NCI-H748 treated with DMSO at 0.1 percent for 48 hours (cell line): ENCODE data around the gene SUDS3.
A peak's percentile ranks its signal among the peaks of the same experiment; 100 is the strongest.
"Not testable (repeated sequence)": the region's sequence is repeated elsewhere in the genome, so short reads cannot be mapped to it uniquely, and the experiment has no call there.

ENCODE experiments used
- DNase-seq: peaks from one replicate; lab custom pipeline; 2025; lab: John Stamatoyannopoulos, UW

The SUDS3 gene, protein sequence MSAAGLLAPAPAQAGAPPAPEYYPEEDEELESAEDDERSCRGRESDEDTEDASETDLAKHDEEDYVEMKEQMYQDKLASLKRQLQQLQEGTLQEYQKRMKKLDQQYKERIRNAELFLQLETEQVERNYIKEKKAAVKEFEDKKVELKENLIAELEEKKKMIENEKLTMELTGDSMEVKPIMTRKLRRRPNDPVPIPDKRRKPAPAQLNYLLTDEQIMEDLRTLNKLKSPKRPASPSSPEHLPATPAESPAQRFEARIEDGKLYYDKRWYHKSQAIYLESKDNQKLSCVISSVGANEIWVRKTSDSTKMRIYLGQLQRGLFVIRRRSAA

GRCh38 chr12:118376089-118377020, at the start of gene SUDS3:
Gene SUDS3, plus strand, starts transcription at chr12:118376555. Its CDS starts 137 bp downstream, at chr12:118376692.
- peak; percentile 86 for DNase-seq

GRCh38 chr12:118326991-118327390, 49.4 kb upstream of the SUDS3 start:
- DNase-seq, result no peak

GRCh38 chr12:118327391-118327790, 49.0 kb upstream of the SUDS3 start:
- no peak for DNase-seq

- DNase-seq, result no peak
These were observed 47.6 kb upstream of the SUDS3 start for GRCh38 chr12:118328486-118329330.

GRCh38 chr12:118330421-118331018, 45.8 kb upstream of the SUDS3 start:
- DNase-seq, result no peak

GRCh38 chr12:118332511-118332910, 43.8 kb upstream of the SUDS3 start:
- DNase-seq, result no peak

DNA sequence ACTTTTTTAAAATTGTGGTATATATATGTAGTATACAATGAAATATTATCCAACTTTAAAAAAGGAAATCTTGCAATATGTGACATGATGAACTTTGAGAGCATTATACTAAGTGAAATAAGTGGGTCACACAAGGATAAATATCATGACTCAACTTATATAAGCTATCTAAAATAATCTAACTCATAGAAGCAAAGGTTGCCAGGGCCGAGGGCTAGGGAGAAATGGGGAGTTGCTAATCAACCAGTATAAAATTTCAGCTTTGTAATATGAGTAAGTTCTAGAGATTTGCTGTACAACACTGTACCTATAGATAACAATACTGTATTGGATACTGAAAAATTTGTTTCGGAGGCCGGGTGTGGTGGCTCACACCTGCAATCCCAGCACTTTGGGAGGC, 42.1 kb upstream of the SUDS3 start:
- DNase-seq, result no peak

DNA sequence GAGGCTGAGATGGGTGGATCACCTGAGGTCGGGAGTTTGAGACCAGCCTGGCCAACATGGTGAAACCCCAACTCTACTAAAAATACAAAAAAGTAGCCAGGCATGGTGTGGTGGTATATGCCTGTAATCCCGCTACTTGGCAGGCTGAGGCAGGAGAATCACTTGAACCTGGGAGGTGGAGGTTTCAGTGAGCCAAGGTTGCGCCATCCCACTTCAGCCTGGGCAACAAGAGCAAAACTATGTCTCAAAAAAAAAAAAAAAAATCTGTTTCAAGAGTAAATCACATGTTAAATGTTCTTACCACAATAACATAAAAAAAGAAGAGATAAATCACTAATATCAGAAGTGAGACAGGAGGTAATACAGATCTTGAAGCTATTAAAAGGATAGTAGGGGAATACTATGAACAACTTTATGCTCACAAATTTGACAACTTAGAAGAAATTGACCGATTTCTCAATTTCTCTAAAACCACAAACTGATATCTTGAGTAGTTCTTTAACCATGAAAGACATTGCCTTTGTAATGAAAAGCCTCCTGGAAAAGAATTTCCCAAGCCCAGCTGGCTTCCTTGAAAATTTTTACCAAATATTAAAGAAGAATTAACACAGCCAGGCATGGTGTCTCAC, 41.3 kb upstream of the SUDS3 start:
- no peak for DNase-seq

GRCh38 chr12:118336123-118336522, 40.2 kb upstream of the SUDS3 start:
- no peak for DNase-seq

GRCh38 chr12:118337194-118337838, 39.0 kb upstream of the SUDS3 start:
- no peak for DNase-seq

DNA sequence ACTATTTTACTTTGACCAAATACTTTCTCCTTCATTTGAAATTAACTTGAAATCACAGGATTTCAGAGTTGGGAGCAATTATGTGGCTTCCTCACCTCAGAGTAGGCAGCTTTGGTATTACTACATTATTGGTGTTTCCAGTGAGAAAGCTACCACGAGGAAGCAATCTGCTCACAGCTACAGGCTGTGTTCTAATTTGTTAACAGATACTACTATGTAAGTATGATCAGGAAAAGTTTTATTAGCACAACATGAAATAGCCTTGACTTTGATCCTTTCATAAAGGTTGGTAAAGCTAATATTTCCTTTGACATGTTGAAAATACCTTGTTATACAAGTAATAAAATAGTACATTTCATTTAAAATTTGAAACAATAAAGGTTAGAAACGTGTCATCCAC, 34.3 kb upstream of the SUDS3 start:
- no peak for DNase-seq

- DNase-seq, result no peak
These were observed 31.5 kb upstream of the SUDS3 start for GRCh38 chr12:118344829-118345228.

- DNase-seq, result no peak
These were observed 31.0 kb upstream of the SUDS3 start for GRCh38 chr12:118345355-118345754.

GRCh38 chr12:118346895-118347294, 29.5 kb upstream of the SUDS3 start:
- DNase-seq, result no peak

GRCh38 chr12:118347916-118348315, 28.4 kb upstream of the SUDS3 start:
- DNase-seq, result no peak

DNA sequence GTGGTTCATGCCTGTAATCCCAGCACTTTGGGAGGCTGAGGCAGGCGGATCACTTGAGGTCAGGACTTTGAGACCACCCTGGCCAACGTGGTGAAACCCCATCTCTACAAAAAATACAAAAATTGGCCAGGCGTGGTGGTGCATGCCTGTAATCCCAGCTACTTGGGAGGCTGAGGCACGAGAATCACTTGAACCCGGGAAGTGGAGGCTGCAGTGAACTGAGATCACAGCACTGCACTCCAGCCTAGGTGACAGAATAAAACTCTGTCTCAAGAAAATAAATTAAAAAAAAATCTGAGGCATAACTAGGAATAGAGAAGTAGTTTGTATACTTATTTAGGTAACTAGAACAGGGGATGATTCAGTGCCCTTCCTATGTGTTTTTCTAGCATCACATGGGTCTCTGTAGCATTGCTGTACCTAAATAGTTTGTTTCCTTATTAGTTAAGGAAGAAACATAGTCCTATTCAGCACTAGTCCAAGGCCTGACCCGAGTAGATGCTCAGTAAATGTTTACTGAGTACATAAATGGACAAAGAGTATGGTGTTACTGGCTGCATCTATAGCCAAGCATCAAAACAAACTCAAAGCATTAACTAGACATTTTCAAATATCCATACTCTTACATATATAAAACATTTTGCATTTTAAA, 25.3 kb upstream of the SUDS3 start:
- DNase-seq, result no peak

DNA sequence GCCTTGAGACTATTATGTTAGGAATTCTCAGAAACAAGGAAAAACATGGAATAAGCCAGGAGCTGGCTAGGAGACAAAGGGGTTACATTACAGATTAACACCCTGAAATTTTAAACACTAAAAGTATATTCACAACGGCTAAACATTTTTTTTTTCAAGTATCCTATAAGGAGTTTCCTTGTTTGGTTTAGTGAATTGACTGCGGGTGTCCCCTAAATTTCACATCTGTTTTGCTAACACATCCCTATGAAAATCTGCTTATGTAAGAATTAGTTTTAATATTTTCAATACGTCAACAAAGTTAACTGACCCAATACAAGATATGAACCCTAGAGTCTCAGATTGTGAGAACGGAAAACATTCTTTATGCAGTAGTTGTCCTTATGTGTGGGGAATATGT, 22.6 kb upstream of the SUDS3 start:
- no peak for DNase-seq

DNA sequence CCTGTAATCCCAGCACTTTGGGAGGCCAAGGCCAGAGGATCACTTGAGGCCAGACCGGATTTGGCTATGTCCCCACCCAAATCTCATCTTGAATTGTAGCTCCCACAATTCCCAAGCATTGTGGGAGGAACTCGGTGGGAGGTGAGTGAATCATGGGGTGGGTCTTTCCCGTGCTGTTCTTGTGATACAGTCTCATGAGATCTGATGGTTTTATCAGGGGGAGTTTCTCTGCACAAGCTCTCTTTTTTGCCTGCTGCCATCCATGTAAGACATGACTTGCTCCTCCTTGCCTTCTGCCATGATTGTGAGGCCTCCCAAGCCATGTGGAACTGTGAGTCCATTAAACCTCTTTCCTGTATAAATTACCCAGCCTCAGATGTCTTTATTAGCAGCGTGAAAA, 21.9 kb upstream of the SUDS3 start:
- DNase-seq, result not testable (repeated sequence)

DNA sequence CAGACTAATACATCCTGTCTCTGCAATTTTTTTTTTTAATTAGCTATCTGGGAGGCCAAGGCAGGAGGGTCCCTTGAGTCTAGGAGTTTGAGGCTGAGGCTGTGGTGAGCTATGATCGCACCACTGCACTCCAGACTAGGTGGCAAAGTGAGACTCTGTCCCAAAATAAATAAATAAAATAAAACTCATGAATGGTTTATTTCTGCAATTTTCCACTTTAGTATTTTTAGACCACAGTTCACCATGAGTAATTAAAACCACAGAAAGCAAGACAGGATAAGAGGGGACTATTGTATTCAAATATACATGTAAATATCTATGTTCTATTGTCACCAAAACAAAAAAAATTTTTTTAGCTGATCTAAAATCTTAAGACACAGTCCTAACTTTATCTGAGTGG, 21.5 kb upstream of the SUDS3 start:
- DNase-seq, result no peak

GRCh38 chr12:118355843-118356242, 20.5 kb upstream of the SUDS3 start:
- no peak for DNase-seq
